Measurements from ENCODE around the gene APOC3. TPM values are rescaled to one million over a fixed set of nuclear protein-coding genes. Genes with fewer than 3 reads are reported as not detected.
"Not testable (repeated sequence)": the region's sequence is repeated elsewhere in the genome, so short reads cannot be mapped to it uniquely, and the experiment has no call there.

APOC3 gene
- polyA plus RNA-seq, 3 donors, result 5.2 to 15.8 (median 5.4) TPM

GRCh38 chr11:116825434-116825833 lies 4.3 kb upstream of the APOC3 start:
- no peak for DNase-seq (ENCODE audit: extremely low read depth in 1 of 11, low read depth in 9 of 11, low spot score in 4 of 11)

- no peak for DNase-seq (ENCODE audit: extremely low read depth in 1 of 11, low read depth in 9 of 11, low spot score in 4 of 11)
Observed at GRCh38 chr11:116825854-116826750, 3.6 kb upstream of the APOC3 start.

GRCh38 chr11:116826751-116827431 lies 2.8 kb upstream of the APOC3 start:
- no peak for DNase-seq (ENCODE audit: extremely low read depth in 1 of 11, low read depth in 9 of 11, low spot score in 4 of 11)

GRCh38 chr11:116827461-116827860 lies 2.2 kb upstream of the APOC3 start:
- DNase-seq (ENCODE audit: extremely low read depth in 1 of 11, low read depth in 9 of 11, low spot score in 4 of 11), result no peak

GRCh38 chr11:116828632-116829524 lies 829 bp upstream of the APOC3 start:
- DNase-seq (ENCODE audit: extremely low read depth in 1 of 11, low read depth in 9 of 11, low spot score in 4 of 11), result no peak

GRCh38 chr11:116830184-116830912 lies 641 bp downstream of the APOC3 start:
- DNase-seq (ENCODE audit: extremely low read depth in 1 of 11, low read depth in 9 of 11, low spot score in 4 of 11), result no peak

- no peak for DNase-seq (ENCODE audit: extremely low read depth in 1 of 11, low read depth in 9 of 11, low spot score in 4 of 11)
Observed at GRCh38 chr11:116831790-116832349, 2.2 kb downstream of the APOC3 start.

GRCh38 chr11:116832350-116833290 lies 2.9 kb downstream of the APOC3 start:
- no peak for DNase-seq (ENCODE audit: extremely low read depth in 1 of 11, low read depth in 9 of 11, low spot score in 4 of 11)

- DNase-seq (ENCODE audit: extremely low read depth in 1 of 11, low read depth in 9 of 11, low spot score in 4 of 11), result no peak
Observed at GRCh38 chr11:116833491-116833815, 3.7 kb downstream of the APOC3 start.

GRCh38 chr11:116833816-116834534 lies 4.3 kb downstream of the APOC3 start:
- DNase-seq (ENCODE audit: extremely low read depth in 1 of 11, low read depth in 9 of 11, low spot score in 4 of 11), result no peak

- DNase-seq (ENCODE audit: extremely low read depth in 1 of 11, low read depth in 9 of 11, low spot score in 4 of 11), result not testable (repeated sequence)
Observed at GRCh38 chr11:116834535-116835041, 4.9 kb downstream of the APOC3 start.

- peak in 2 of 11 donors; percentile 25 to 29 for DNase-seq (ENCODE audit: extremely low read depth in 1 of 11, low read depth in 9 of 11, low spot score in 4 of 11)
Observed at GRCh38 chr11:116835042-116835772, 5.5 kb downstream of the APOC3 start.

GRCh38 chr11:116835791-116836631 lies 6.3 kb downstream of the APOC3 start:
- peak; percentile 82 to 93 (median 88) for DNase-seq (ENCODE audit: extremely low read depth in 1 of 11, low read depth in 9 of 11, low spot score in 4 of 11)

- DNase-seq (ENCODE audit: extremely low read depth in 1 of 11, low read depth in 9 of 11, low spot score in 4 of 11), result no peak
Observed at GRCh38 chr11:116836632-116836991, 6.9 kb downstream of the APOC3 start.
